ENCODE measurements around the gene MAD2L1. TPM values are rescaled to one million over a fixed set of nuclear protein-coding genes. Genes with fewer than 3 reads are reported as not detected.

The MAD2L1 gene
- total and polyA plus RNA-seq, 2 of the 4 experiments (the other 2 are of a cell fraction), result 13.6 to 15.2 TPM

GRCh38 chr4:120055795-120056194 is 10.9 kb downstream of the MAD2L1 start:
- in situ Hi-C loops (cut with MboI; ENCODE audit: low sequenced_read_pairs), result loop anchor here (5.0 to 10.0 kb wide), 3 partner anchors 501 to 1073 kb away; a partner anchor contains a TSS
- no peaks in the 10 kb centered on the region for H4K20me1 ChIP-seq (ENCODE audit: insufficient read depth, low read length)
- CTCF ChIA-PET, result interaction anchor here (2.1 kb wide), 1 partner anchor 577 kb away, joined by 6 read pairs; no protein-coding TSS in a partner anchor
- dilution Hi-C loops (cut with HindIII; ENCODE audit: low sequenced_read_pairs, unreplicated experiment), result no loop called here
- H2AK9ac ChIP-seq (replicated peaks; ENCODE audit: low read depth, low read length, poor library complexity), result no peak overlapping the region
- no peak overlapping the region for H2BK5ac ChIP-seq (ENCODE audit: low read depth, low read length, poor library complexity, severe bottlenecking)
- no peaks in the 10 kb centered on the region for H3K27me3 ChIP-seq (ENCODE audit: control insufficient read depth, insufficient read depth, low read length)
- peak overlapping the region; percentile 25; the same call in 1 of the 2 replicates for H3K27ac ChIP-seq (ENCODE audit: insufficient read depth, low read length)
- 0 out of 2 replicates have a peak overlapping the region, but pooled peaks have one; percentile 55 for H4K5ac ChIP-seq (ENCODE audit: low read depth, low read length)
- peaks cover 7% of the 10 kb centered on the region for H3K4me1 ChIP-seq (ENCODE audit: control insufficient read depth, insufficient read depth, low read length)
- H3K4me2 ChIP-seq (ENCODE audit: low read depth, low read length), result 0 out of 2 replicates have a peak overlapping the region, but pooled peaks have one; percentile 20
- 0 out of 2 replicates have a peak overlapping the region, but pooled peaks have one; percentile 3 for H3K23ac ChIP-seq (ENCODE audit: low read depth, low read length)
- H4K8ac ChIP-seq (ENCODE audit: low read depth in 2 of 2, low read length in 2 of 2), result no peak overlapping the region; a peak in 1 of 4 replicates
- H3K4me3 ChIP-seq (ENCODE audit: insufficient read depth, low read depth, low read length), result no peak overlapping the region
- H3K9ac ChIP-seq (ENCODE audit: low read depth, low read length), result no peak overlapping the region
- no CpG with 5 or more reads among the region's 1 CpG for WGBS, 2 experiments (ENCODE audit: extremely low coverage in 2 of 2, insufficient read length in 1 of 2)
- no peak for DNase-seq
- H3K14ac ChIP-seq (replicated peaks; ENCODE audit: low read depth, low read length), result no peak overlapping the region
- peak overlapping the region; percentile 1; the same call in 1 of the 2 replicates for H3K4ac ChIP-seq (ENCODE audit: low read depth, low read length)
- peak overlapping the region; percentile 72 for H3K18ac ChIP-seq (ENCODE audit: low read depth, low read length)
- H3K36me3 ChIP-seq (ENCODE audit: control insufficient read depth, insufficient read depth, low read length), result no peaks in the 10 kb centered on the region
- H3K9me3 ChIP-seq (ENCODE audit: control insufficient read depth, insufficient read depth, low read length), result no peaks in the 10 kb centered on the region
- H4K91ac ChIP-seq (ENCODE audit: insufficient read depth, low read depth, low read length), result no peak overlapping the region
- no peak overlapping the region for H3K56ac ChIP-seq (ENCODE audit: extremely low read depth, insufficient read depth, low read length)
- peaks cover 4% of the 10 kb centered on the region; the same call in 1 of the 2 replicates for H3K9me1 ChIP-seq (ENCODE audit: insufficient read depth, low read length)
- BruUV-seq (replicated peaks), result no TSS peak
- no peak overlapping the region; the same call in 1 of the 2 replicates for H2BK20ac ChIP-seq (ENCODE audit: low read depth, low read length)
- intact Hi-C loops (cut with micrococcal nuclease), result loop anchor here (1.0 to 10.0 kb wide), 4 partner anchors 501 to 1013 kb away; no protein-coding TSS in a partner anchor
- H2BK15ac ChIP-seq (ENCODE audit: low read depth, low read length), result no peak overlapping the region
- H2AFZ ChIP-seq (replicated peaks; ENCODE audit: low read length, poor library complexity), result no peak overlapping the region
- ATAC-seq (ENCODE audit: low read depth), result peak; percentile 2; the same call in 1 of the 2 replicates
- POLR2A ChIA-PET (ENCODE audit: unreplicated experiment), result no interaction called here
- TF ChIP-seq USF2 (IDR thresholded peaks at IDR 0.05; ENCODE audit: low read depth, low read length) (no peak), RFX5 (IDR thresholded peaks at IDR 0.05; ENCODE audit: low read depth, low read length) (no peak), MXI1 (IDR thresholded peaks at IDR 0.05; ENCODE audit: borderline replicate concordance, low read depth, low read length) (no peak), FOS (IDR thresholded peaks at IDR 0.05; ENCODE audit: low read depth, low read length) (no peak), SMC3 (IDR thresholded peaks at IDR 0.05; ENCODE audit: low read depth, low read length) (no peak), POLR2A (IDR thresholded peaks at IDR 0.05; ENCODE audit: low read depth, low read length) (no peak), CEBPB (IDR thresholded peaks at IDR 0.05; ENCODE audit: low read depth, low read length) (no peak), RAD21 (IDR thresholded peaks at IDR 0.05; ENCODE audit: low read length) (no peak), BHLHE40 (IDR thresholded peaks at IDR 0.05; ENCODE audit: low read depth, low read length) (no peak), RCOR1 (IDR thresholded peaks at IDR 0.05; ENCODE audit: insufficient replicate concordance, low read length) (no peak), CTCF (conservative IDR thresholded peaks at IDR 0.05; ENCODE audit: low read depth, low read length) (no peak), CHD1 (IDR thresholded peaks at IDR 0.05; ENCODE audit: low read depth, low read length) (no peak), ELK1 (IDR thresholded peaks at IDR 0.05; ENCODE audit: borderline replicate concordance, low read depth, low read length) (no peak), NFE2L2 (IDR thresholded peaks at IDR 0.05; ENCODE audit: low read depth, low read length) (no peak), MAFK (IDR thresholded peaks at IDR 0.05; ENCODE audit: low read depth, low read length) (no peak), MAZ (IDR thresholded peaks at IDR 0.05; ENCODE audit: borderline replicate concordance, low read depth, low read length) (no peak)
- no peak overlapping the region; the same call in 1 of the 2 replicates for H2AK5ac ChIP-seq (ENCODE audit: low read depth, low read length)
- H3K79me1 ChIP-seq (ENCODE audit: low read depth in 1 of 2, low read length in 2 of 2), result peaks cover 13 to 25% of the 10 kb centered on the region in 2 experiments
- no peak overlapping the region for H2BK120ac ChIP-seq (ENCODE audit: low read depth, low read length)

Data from IMR-90 (cell line).